ENCODE data around the gene TMEM209. TPM values are rescaled to one million over a fixed set of nuclear protein-coding genes. Genes with fewer than 3 reads are reported as not detected.

Gene TMEM209
- polyA plus RNA-seq, 1 donor (not counting 4 experiments of a cell fraction or from before 2014, with no cell fraction given): 20.0 TPM

DNA sequence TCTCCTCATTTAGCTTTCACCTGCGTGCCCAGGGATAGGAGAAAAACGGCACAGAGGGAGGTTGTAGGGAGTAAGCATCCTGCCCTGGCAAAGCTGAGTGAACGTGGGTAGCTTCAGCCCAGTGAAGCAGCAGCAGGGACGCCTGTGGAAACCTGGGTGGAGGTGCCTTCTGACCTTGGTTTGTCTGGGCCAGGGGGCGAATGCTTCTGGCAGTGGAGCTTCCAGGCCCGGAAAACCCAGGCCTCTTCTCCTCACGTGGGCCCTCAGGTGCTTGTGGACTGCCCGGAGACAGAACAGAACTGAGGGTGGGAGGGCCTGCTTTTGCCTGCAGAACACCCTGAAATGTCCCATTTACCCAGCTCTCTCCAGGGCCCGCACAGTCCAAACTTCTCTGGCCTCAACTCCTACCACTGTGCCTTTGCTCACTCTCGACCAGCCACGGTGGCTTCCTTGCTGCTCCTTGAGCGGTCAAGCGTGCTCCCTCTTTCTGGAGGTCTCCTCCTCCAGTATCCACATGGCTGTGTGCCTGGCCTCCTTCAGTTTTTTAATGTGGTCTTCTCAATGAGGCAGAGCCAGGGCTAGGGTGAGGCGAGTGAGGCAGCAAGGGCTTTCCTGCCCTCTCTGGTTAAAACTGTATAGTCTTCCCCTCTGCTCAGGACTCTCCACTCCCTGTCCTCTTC is 62.4 kb downstream of the TMEM209 start:
- H3K4me3 ChIP-seq (ENCODE audit: control insufficient read depth in 2 of 3, extremely low read depth in 1 of 3, insufficient read depth in 2 of 3, low read depth in 1 of 3, low read length in 3 of 3): no peak overlapping the region
- TF ChIP-seq, protein P1, sequence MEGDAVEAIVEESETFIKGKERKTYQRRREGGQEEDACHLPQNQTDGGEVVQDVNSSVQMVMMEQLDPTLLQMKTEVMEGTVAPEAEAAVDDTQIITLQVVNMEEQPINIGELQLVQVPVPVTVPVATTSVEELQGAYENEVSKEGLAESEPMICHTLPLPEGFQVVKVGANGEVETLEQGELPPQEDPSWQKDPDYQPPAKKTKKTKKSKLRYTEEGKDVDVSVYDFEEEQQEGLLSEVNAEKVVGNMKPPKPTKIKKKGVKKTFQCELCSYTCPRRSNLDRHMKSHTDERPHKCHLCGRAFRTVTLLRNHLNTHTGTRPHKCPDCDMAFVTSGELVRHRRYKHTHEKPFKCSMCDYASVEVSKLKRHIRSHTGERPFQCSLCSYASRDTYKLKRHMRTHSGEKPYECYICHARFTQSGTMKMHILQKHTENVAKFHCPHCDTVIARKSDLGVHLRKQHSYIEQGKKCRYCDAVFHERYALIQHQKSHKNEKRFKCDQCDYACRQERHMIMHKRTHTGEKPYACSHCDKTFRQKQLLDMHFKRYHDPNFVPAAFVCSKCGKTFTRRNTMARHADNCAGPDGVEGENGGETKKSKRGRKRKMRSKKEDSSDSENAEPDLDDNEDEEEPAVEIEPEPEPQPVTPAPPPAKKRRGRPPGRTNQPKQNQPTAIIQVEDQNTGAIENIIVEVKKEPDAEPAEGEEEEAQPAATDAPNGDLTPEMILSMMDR (optimal IDR thresholded peaks at IDR 0.05 in 1 of 3, IDR thresholded peaks at IDR 0.05 in 1 of 3, conservative IDR thresholded peaks at IDR 0.05 in 1 of 3; ENCODE audit: extremely low read depth in 1 of 3, insufficient read depth in 2 of 3, low read length in 3 of 3): no peak
- TF ChIP-seq EZH2 (IDR thresholded peaks at IDR 0.05; ENCODE audit: low read length): no peak
- DNase-seq (ENCODE audit: low read depth, low spot score) (no peak), FAIRE-seq (no peak)
- H3K4me1 ChIP-seq (ENCODE audit: control insufficient read depth, extremely low read depth, insufficient read depth, low read length): peaks cover 4% of the 10 kb centered on the region
- H3K27ac ChIP-seq (ENCODE audit: control insufficient read depth, insufficient read depth, low read length): no peak overlapping the region
- no peaks in the 10 kb centered on the region for H3K9me3 ChIP-seq (ENCODE audit: control insufficient read depth, low read depth, low read length)
- no peaks in the 10 kb centered on the region for H3K9me1 ChIP-seq (ENCODE audit: control insufficient read depth, extremely low read depth, insufficient read depth, low read length)
- peaks cover 5 to 9% of the 10 kb centered on the region in 2 experiments for H3K36me3 ChIP-seq (ENCODE audit: control insufficient read depth in 2 of 2, extremely low read depth in 1 of 2, insufficient read depth in 2 of 2, low read length in 2 of 2)
- H3K27me3 ChIP-seq (ENCODE audit: control insufficient read depth, extremely low read depth, insufficient read depth, low read length): peaks cover under 1% of the 10 kb centered on the region
- H4K20me1 ChIP-seq (ENCODE audit: control insufficient read depth, extremely low read depth, insufficient read depth, low read length): no peaks in the 10 kb centered on the region
- dilution Hi-C loops (cut with MboI; ENCODE audit: extremely low pct_ligation_motif_present, low sequenced_read_pairs): no loop called here
- no peak overlapping the region for H3K9ac ChIP-seq (ENCODE audit: control insufficient read depth, extremely low read depth, insufficient read depth, low read length)
- H3K4me2 ChIP-seq (ENCODE audit: control insufficient read depth, extremely low read depth, insufficient read depth, low read depth, low read length): no peak overlapping the region
- H3K79me2 ChIP-seq (ENCODE audit: control insufficient read depth, insufficient read depth, low read length): no peaks in the 10 kb centered on the region
- no peak overlapping the region for H2AFZ ChIP-seq (ENCODE audit: control insufficient read depth, low read length)

DNA sequence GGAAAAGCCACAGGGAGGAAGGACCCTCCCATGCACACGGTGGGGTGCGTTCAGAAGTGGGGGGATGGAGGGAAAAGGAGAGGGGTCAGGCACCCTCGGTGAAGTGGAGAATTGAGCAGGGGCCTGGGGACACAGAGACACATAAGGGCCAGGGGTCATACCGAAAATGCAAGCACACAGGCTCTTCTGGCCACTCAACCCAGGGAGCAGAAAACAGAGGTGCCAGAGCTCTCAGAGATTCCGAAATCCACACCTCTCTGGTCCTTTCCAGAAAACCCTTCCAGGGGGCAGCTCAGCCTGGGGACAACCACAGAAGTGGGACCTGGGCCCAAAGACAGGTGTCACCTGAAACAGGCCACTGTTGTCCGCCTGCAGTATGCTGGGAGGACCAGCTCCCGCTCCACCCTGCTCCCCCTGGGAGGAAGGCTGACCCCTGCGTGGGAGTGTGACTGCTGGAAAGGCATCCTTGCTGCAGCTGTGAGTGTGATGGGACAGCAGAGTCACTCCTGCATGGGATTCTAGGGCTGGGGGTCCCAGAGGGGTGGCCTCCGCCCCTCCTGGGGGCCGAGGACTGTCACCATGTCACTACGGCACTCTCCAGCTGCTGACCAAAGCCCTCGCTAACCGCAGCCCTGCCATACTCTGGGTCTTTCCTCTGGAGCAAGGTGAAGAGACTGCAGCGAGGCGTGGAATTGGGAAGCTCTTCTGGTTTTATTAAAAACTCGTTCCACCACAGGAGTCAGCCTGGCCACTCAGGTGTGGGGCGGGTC is 63.1 kb downstream of the TMEM209 start:
- peak overlapping the region; percentile 64 for H3K4me2 ChIP-seq (ENCODE audit: control insufficient read depth, extremely low read depth, insufficient read depth, low read depth, low read length)
- no peaks in the 10 kb centered on the region for H4K20me1 ChIP-seq (ENCODE audit: control insufficient read depth, extremely low read depth, insufficient read depth, low read length)
- H3K9me1 ChIP-seq (ENCODE audit: control insufficient read depth, extremely low read depth, insufficient read depth, low read length): no peaks in the 10 kb centered on the region
- no peak overlapping the region for H2AFZ ChIP-seq (ENCODE audit: control insufficient read depth, low read length)
- peak overlapping the region in 1 of 3 experiments; percentile 46 for H3K4me3 ChIP-seq (ENCODE audit: control insufficient read depth in 2 of 3, extremely low read depth in 1 of 3, insufficient read depth in 2 of 3, low read depth in 1 of 3, low read length in 3 of 3)
- FAIRE-seq (no peak), DNase-seq (ENCODE audit: low read depth, low spot score) (no peak)
- H3K9me3 ChIP-seq (ENCODE audit: control insufficient read depth, low read depth, low read length): no peaks in the 10 kb centered on the region
- peak overlapping the region; percentile 62 for H3K9ac ChIP-seq (ENCODE audit: control insufficient read depth, extremely low read depth, insufficient read depth, low read length)
- no peaks in the 10 kb centered on the region for H3K27me3 ChIP-seq (ENCODE audit: control insufficient read depth, extremely low read depth, insufficient read depth, low read length)
- peaks cover 6 to 9% of the 10 kb centered on the region in 2 experiments for H3K36me3 ChIP-seq (ENCODE audit: control insufficient read depth in 2 of 2, extremely low read depth in 1 of 2, insufficient read depth in 2 of 2, low read length in 2 of 2)
- dilution Hi-C loops (cut with MboI; ENCODE audit: extremely low pct_ligation_motif_present, low sequenced_read_pairs): no loop called here
- TF ChIP-seq EZH2 (IDR thresholded peaks at IDR 0.05; ENCODE audit: low read length): no peak
- TF ChIP-seq, protein P1 (optimal IDR thresholded peaks at IDR 0.05 in 1 of 3, IDR thresholded peaks at IDR 0.05 in 1 of 3, conservative IDR thresholded peaks at IDR 0.05 in 1 of 3; ENCODE audit: extremely low read depth in 1 of 3, insufficient read depth in 2 of 3, low read length in 3 of 3): no peak
- peaks cover 4% of the 10 kb centered on the region for H3K4me1 ChIP-seq (ENCODE audit: control insufficient read depth, extremely low read depth, insufficient read depth, low read length)
- H3K79me2 ChIP-seq (ENCODE audit: control insufficient read depth, insufficient read depth, low read length): no peaks in the 10 kb centered on the region
- H3K27ac ChIP-seq (ENCODE audit: control insufficient read depth, insufficient read depth, low read length): no peak overlapping the region

Measured in keratinocyte (primary cell).